Osteocyte (in vitro differentiated cells): ENCODE measurements around the gene BASP1. TPM values are rescaled to one million over a fixed set of nuclear protein-coding genes. Genes with fewer than 3 reads are reported as not detected.

Experiments used
- DNase-seq: peaks from one replicate; pipeline ENCODE4 v3.0.0; 2021; ENCODE audit warnings: mixed read lengths; ENCODE audit not compliant: unreplicated experiment; ENCODE audit errors: extremely low spot score
- H3K27ac Mint-ChIP-seq: one replicate; pipeline ENCODE4 v1.8.0; 2021; ENCODE audit warnings: mild to moderate bottlenecking, mixed read lengths; ENCODE audit not compliant: unreplicated experiment
- H3K27me3 Mint-ChIP-seq: one replicate; pipeline ENCODE4 v1.8.0; 2021; ENCODE audit warnings: mixed read lengths; ENCODE audit not compliant: unreplicated experiment
- H3K36me3 Mint-ChIP-seq: one replicate; pipeline ENCODE4 v1.8.0; 2021; ENCODE audit warnings: mixed read lengths; ENCODE audit not compliant: unreplicated experiment
- H3K4me1 Mint-ChIP-seq: one replicate; pipeline ENCODE4 v1.8.0; 2021; ENCODE audit warnings: mixed read lengths; ENCODE audit not compliant: unreplicated experiment
- H3K4me3 Mint-ChIP-seq: one replicate; pipeline ENCODE4 v1.8.0; 2021; ENCODE audit warnings: mild to moderate bottlenecking, moderate library complexity, mixed read lengths; ENCODE audit not compliant: unreplicated experiment
- H3K9me3 Mint-ChIP-seq: one replicate; pipeline ENCODE4 v1.8.0; 2021; ENCODE audit warnings: mixed read lengths; ENCODE audit not compliant: unreplicated experiment
- CTCF ChIP-seq: fragments of 200-600 bp; sonication (generic); IDR thresholded peaks from 2 replicates; pipeline ENCODE4 v1.5.0; 2021; ENCODE audit warnings: antibody characterized with exemption, mild to moderate bottlenecking, moderate library complexity
- total RNA-seq: library from RNA; stranded (reverse); gene quantifications from 2 replicates; pipeline ENCODE4 v1.2.1, GENCODE V29; 2021

BASP1 gene
- total RNA-seq, 1 donor from 2014 or later: 212 TPM

DNA sequence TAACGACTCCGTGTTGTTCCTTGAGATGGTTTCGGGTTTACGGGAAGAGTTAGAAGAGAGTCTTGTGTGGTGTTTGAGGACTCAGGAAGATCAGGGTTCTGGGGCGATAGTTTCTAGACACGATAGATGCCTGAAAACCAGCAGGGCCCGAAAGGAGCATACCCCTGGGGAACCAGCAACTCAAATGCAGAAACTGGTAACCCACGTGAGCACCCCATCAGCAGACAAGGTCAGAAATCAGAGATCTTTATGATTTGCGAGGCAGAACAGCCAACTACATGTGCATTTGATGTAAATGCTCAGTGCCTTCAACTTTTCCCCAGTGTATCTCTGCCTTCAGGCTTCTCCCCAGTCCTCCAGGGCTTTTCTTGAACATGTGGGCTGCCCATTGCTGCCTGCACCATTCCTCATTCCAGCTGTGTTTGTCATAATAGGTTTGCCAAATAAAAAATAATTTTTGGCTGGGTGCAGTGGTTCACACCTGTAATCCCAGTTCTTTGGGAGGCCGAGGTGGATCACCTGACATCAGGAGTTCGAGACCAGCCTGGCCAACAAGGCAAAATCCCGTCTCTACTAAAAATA is 75.1 kb downstream of the BASP1 start:
- no peak overlapping the region for H3K4me3 Mint-ChIP-seq
- H3K27me3 Mint-ChIP-seq: no peaks in the 10 kb centered on the region
- H3K9me3 Mint-ChIP-seq: no peaks in the 10 kb centered on the region
- no peak overlapping the region for H3K27ac Mint-ChIP-seq
- no peak for TF ChIP-seq CTCF
- no peak for DNase-seq
- no peaks in the 10 kb centered on the region for H3K4me1 Mint-ChIP-seq
- H3K36me3 Mint-ChIP-seq: no peaks in the 10 kb centered on the region

DNA sequence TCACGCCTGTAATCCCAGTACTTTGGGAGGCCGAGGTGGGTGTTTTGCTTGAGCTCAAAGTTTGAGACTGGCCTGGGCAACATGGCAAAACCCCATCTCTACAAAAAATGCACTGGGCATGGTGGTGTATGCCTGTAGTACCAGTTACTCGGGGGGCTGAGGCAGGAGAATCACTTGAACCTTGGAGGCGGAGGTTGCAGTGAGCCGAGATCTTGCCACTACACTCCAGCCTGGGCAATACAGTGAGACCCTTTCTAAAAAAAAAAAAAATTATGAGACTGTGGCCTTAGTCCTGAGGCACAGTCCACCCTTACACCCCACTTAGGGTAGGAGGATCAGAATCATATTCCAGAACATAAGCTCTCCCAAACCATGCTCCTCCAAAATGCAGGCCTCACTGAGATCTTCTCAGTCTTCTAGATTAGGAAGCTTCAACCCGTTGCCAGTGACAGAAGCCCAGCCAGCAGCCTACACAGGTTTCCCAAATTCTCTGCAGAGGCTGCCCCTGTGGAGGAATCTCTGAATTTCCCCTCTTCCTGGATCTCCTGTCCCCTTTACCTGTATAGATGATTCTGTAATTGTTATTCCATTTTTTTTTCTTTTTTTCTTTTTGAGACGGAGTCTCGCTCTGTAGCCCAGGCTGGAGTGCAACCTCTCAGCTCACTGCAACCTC is 77.3 kb downstream of the BASP1 start:
- DNase-seq: no peak
- Mint-ChIP-seq H3K27me3 (no peaks in the 10 kb centered on the region), H3K4me3 (no peak overlapping the region)

DNA sequence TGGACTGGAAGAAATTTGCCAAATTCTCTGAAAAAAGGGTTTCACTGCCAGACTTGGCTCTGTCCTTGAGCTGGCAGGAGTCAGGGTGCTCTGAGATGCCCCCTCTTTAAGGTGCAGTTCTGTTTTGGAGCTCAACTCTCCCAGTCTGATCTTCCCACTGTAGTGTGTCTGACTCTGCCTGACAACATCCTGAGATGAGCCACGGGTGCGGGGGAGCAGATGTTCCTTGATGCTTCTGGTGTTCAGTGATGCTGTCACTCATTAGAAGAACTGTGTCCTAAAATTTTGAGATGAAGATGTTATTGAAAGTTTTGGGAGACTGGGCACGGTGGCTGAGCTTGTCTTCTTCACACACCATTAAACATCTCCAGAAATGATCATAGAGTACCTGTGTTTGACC is 78.2 kb downstream of the BASP1 start:
- no peak for DNase-seq
- no peaks in the 10 kb centered on the region for H3K4me1 Mint-ChIP-seq
- H3K36me3 Mint-ChIP-seq: no peaks in the 10 kb centered on the region
- H3K9me3 Mint-ChIP-seq: no peaks in the 10 kb centered on the region
- no peaks in the 10 kb centered on the region for H3K27me3 Mint-ChIP-seq
- H3K27ac Mint-ChIP-seq: no peak overlapping the region
- H3K4me3 Mint-ChIP-seq: no peak overlapping the region
- TF ChIP-seq CTCF: no peak

More for the DNA sequence above, 77.3 kb downstream of the BASP1 start:
- no peak overlapping the region for H3K27ac Mint-ChIP-seq
- H3K36me3 Mint-ChIP-seq: no peaks in the 10 kb centered on the region
- no peaks in the 10 kb centered on the region for H3K4me1 Mint-ChIP-seq
- no peak for TF ChIP-seq CTCF
- no peaks in the 10 kb centered on the region for H3K9me3 Mint-ChIP-seq

GRCh38 chr5:17302106-17302505 is 84.7 kb downstream of the BASP1 start:
- no peak overlapping the region for H3K27ac Mint-ChIP-seq

More at GRCh38 chr5:17302106-17302505, 84.7 kb downstream of the BASP1 start:
- Mint-ChIP-seq H3K36me3 (no peaks in the 10 kb centered on the region), H3K4me3 (no peak overlapping the region), H3K27me3 (no peaks in the 10 kb centered on the region), H3K9me3 (no peaks in the 10 kb centered on the region), H3K4me1 (peaks cover 51% of the 10 kb centered on the region)
- no peak for DNase-seq
- TF ChIP-seq CTCF: no peak
